GM23248 (cell line): ENCODE data around the gene VTI1A.

Experiments used
- EZH2 ChIP-seq: fragments of 200-600 bp; sonication (generic); IDR thresholded peaks from 2 replicates; pipeline ENCODE4 v1.6.1; 2018; ENCODE audit warnings: antibody characterized with exemption, mild to moderate bottlenecking; ENCODE audit not compliant: insufficient read depth, poor library complexity, severe bottlenecking
- EZH2phosphoT487 ChIP-seq: fragments of 200-600 bp; sonication (generic); IDR thresholded peaks from 2 replicates; pipeline ENCODE4 v1.6.1; 2018; ENCODE audit warnings: antibody characterized with exemption, moderate library complexity, mild to moderate bottlenecking, low read depth; ENCODE audit not compliant: insufficient read depth

- TF ChIP-seq EZH2: no peak
- no peak for TF ChIP-seq EZH2phosphoT487
These were observed 373.3 kb downstream of the VTI1A start for GRCh38 chr10:112820320-112820719.
